ENCODE data around the gene CALML5.
"Not testable (repeated sequence)": the region's sequence is repeated elsewhere in the genome, so short reads cannot be mapped to it uniquely, and the experiment has no call there.

The CALML5 gene

DNA sequence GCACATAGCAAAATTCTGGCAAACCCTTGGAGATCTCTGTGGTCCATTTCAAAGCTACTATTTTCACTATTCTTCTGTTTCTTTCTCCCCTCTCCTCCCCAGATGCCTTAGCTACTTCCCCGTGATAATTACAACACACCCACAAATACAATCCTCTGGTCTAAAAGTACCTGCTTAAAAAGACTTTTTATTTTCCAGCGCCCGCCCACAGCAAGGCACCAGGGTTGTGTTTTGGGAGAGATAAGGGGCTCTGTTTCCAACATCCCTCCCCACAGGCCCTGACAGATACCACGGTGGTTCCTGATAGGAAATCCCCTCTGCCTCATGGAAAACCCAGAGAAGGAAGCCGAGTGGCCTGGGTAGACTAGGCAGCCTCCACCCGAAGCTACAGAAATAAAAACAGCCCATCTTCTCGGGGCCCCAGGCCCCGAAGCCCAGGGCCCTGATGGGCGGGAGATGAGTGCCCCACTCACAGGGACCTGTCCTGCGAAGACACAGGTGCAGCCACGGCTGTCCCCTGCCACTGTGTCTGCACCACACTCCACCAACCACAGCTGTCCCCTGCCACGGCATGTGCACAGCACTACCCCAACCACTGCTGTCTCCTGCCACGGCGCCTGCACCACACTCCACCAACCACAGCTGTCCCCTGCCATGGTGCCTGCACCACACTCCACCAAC lies 19.7 kb downstream of the CALML5 start:
- DNase-seq = no peak

DNA sequence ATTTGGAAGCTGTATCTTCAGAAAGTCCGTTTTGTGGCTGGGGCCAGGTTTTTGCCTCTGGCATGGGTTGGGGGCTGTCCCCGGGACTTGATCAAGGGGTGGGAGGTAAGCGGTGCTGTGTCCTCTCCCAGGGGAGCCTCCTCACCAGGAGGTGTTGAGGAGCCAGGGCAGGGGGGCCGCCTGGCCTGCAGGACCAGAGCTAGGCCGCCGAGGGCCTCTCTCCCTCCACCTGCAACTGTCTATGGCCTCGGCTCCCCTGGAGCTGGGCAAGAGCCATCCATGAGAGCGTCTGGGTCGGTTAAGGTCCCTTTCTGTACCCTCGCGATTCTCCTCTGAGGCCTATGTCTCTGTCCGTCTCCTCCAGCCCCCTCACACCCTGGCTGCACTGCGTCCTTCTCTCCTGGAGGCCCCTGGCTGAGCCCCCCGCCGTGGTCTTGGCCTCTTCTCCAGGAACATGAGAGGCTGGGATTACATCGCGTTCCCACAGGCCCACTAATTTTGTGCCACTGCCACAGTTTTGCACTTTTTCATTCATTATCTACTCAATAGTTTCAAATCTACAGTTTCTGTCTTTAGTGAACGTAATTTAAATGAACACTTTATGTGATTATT lies 20.6 kb downstream of the CALML5 start:
- no peak for DNase-seq

DNA sequence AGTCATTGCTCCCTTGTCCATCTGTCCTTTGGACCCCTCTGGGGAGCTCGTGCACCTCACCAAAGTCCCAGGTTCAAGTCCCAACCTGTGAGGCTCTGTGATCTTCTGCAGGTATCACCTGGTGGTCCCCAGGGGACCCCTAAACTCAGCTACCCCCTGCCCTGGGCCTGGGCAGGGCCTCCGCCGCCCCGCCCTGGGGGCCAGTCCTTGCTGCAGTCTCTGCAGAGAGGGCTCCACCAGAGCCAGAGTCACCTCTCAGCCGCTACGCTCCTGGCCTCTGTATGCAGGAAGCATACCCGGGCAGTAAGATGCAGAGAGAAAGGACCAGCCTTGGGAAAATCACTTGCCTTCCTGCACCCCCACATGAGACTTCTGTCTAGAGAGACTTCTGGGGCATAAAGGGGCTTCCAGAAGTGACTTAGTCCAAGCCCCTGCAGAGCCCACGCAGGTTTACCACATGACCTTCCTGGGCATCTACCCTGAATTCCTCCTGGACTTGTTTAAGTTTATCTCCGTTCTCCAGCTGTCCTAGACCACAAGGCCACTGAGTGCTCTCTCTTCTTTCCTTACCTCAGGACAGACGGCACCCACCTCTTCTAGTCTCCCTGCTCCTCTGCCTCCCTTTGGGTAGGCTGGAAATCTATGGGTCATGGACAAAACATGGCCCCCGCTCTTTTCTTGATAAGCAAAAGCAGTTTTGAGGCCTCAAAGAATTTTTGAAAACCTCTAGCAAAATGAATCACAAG lies 21.2 kb downstream of the CALML5 start:
- no peak for DNase-seq

DNA sequence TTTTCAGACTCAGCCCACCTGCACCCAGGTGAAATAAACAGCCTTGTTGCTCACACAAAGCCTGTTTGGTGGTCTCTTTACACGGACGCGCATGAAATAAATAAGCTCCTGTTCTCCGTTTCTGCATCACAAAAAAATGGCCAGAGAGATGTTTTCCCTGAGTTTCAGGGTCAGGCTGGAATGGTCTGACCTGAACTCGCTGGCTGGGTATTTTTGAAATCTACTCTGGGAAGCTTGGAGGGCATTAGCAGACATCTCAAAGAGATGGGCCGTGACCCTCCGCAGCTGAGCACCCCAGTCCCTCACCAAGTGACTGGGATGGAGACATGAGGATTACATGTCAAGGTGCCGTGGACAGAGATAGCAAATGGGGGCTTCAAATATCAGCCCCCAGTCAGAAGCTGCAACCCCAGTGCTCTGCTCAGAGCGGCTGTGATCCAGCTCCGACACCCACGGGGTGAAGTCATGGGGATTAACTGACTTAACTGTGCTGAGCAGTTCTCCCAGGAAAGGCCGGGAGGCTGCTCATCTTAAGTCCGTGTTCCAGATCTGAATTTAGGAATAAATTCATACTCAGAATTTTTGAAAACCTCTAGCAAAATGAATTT lies 22.3 kb downstream of the CALML5 start:
- DNase-seq = no peak

DNA sequence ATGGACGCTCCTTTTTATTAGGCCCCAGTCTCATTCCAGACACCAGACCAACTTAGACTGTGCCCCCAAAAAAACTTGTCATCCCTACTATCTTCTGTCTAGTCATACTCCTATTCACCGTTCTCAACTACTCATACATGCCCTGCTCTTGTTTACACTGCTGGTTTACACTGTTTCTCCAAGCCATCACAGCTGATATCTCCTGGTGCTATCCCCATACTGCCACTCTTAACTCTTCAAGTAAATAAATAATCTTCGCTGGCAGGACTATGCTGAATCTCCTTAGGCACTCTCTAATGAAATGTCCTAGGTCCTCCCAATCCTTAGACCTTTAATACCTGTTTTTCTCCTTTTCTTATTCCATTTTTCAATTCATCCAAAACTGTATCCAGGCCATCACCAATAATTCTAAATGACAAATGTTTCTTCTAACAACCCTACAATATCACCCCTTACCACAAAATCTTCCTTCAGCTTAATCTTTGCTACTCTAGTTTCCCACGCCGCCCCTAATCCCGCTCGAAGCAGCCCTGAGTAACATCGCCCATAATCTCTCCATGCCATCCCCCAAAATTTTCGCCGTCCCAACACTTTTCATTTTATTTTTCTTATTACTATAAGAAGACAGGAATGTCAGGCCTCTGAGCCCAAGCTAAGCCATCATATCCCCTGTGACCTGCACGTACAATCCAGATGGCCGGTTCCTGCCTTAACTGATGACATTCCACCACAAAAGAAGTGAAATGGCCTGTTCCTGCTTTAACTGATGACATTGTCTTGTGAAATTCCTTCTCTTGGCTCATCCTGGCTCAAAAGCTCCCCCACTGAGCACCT lies 23.2 kb downstream of the CALML5 start:
- DNase-seq = not testable (repeated sequence)

DNA sequence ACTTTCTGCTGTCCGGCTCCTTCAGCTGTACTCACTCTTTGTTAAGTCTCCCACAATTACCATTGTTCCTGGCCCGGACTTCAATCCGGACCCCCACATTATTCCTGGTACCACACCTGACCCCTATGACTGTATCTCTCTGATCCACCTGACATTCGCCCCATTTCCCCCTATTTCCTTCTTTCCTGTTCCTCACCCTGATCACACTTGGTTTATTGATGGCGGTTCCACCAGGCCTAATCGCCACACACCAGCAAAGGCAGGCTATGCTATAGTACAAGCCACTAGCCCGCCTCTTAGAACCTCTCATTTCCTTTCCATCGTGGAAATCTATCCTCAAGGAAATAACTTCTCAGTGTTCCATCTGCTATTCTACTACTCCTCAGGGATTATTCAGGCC lies 24.3 kb downstream of the CALML5 start:
- not testable (repeated sequence) for DNase-seq

DNA sequence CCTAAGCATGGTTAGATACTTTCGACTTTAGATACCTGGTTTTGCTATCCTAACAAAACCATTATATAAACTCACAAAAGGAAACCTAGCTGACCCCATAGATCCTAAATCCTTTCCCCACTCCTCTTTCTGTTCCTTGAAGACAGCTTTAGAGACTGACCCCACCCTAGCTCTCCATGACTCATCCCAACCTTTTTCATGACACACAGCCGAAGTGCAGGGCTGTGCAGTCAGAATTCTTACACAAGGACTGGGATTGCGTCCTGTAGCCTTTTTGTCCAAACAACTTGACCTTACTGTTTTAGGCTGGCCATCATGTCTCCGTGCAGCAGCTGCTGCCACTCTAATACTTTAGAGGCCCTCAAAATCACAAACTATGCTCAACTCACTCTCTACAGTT lies 24.7 kb downstream of the CALML5 start:
- not testable (repeated sequence) for DNase-seq

DNA sequence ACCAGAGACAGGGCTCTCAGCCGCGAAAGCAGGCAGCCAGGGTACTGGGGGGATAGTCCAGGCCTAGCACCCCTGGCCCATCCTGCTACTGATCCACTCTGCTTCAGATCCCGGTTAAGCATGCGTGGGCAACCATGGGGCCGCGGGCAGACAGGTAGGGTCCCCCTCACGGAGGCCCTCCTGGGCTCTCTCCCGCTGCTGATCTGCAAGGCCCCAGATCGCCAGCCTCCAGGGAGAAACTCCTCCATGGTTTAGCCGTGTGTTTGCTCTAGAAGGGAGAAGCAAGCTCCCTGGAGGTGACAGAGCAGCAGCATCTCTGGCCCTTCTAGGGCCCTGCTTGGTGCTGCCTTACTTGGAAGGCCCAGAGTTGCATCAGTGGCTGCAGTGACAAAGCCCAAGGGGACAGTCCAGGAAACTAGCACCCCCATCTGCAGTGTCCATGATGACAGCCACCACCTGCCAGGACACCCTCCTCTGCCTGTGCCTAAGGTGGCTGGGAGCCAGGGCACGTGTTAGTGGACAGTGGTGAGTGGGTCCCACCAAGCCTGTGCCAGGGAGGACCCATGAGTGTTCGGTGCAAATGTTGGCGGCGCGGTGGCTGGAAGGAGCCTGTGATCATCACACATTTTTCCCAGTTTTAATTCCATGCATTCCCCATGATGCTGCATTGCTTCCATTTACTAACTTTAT lies 29.2 kb downstream of the CALML5 start:
- no peak for DNase-seq

DNA sequence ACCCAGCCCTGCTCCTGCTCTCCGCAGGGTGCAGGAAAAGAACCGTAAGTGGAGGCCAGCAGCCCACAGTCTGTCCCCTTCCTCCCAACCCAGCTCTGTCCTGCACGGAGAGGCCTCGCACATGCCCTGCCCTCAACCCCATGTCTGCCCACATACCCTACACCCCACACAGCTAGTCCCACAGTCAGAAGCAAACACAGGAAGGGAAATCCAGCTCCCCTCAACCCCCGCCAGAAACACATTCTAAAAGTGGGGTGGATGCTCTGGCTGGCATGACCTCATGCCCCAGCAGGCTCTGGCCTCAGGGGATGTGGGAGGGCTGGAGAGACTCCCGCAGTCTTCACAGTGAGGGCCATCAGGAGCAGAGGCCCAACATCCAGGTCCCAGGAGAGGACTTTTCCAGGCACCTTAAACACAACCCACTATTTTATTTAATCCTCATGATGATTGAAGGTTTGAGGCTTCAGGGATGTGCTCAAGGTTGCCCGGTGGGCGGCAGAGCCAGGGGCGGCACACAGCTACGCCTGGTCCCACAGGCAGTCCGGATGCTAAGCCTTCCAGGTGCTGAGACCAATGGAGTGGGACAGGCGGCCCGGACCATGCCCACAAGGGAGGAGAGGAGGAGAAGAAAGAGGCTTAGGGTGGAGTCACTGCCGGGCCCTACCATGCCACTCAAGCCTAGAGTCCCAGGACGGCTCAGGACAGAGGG lies 29.9 kb downstream of the CALML5 start:
- no peak for DNase-seq

DNA sequence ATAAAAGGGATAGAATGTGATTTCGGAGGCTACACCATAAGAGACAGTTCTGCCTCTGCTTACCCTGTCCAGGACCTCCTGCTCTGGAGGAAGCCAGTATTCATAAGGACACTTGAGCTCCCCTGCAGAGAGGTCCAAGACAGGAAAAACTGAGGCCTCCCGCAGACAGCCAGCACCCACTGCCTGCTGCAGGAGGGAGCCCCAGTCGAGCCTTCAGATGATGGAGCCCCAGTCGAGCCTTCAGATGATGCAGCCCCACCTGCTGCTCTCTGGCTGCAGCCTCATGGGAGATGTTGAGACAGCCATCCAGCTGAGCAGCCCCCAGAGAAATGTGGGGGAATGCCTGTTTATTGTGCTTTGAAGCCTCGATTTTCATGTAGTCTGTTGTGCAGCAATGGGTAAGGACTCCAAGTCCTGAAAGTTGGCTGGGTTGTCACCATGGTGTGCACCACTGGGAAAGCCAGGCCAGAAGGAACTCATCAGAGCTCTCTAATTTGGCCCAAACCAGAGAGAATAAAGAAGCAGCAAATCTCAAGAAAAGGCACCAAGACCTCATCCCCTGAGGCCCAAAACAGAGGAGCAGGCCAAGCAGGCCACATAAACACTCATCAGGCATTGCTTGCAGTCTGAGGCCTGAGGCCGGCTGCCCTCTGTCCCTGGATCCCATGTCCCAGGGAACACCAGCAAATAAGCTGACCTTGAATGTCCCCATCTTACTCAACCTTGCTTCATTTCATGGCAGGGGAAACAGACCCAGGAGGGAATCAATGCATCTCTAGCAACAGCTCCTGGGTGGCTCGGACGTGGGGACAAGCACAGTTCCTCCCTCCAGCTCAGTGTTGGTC lies 30.9 kb downstream of the CALML5 start:
- DNase-seq = no peak

DNA sequence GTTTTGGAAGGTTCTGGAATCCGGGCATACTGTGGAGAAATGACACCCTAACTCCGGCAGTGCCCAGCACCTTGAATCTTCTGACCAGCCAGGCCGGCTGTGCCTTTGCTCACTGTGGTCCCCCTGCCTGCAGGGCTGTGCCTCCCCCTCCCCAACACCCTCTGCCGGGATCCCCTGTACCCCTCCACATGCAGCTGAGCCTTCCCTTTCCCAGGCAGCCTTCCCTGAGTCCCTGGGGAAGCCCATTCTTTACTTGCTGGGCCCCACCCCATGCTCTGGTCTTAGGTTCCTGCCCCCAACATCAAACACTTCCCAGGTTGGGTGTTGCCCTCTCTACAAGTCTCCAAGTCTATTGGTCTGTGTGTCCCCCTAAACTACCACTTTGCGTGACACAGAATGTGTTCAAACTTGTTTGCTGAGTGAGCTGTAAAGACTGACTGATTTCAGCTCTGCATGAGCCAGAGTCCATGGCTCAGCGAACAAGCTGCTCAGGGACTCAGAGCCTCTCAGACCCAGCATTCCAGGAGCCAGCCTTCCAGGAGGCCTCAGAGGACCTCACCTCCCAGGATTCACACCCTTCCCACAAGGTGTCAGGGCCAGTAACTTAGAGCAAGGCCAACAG lies 31.6 kb downstream of the CALML5 start:
- no peak for DNase-seq

DNA sequence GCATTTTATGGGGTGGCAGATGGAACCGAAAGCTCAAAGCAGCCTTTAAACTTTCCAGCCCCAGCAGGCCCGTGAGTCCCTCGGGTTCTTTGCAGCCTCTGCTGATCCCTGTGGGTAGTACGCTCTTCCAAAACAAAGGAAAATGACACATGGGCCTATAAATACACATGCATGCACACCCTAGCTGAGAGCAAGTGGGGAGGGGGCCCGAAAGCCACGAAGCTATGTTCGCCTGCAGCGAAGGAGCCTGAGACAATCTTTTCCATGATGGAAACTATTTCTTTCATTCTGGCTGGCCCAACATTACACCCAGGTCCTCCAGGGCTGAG lies 32.2 kb downstream of the CALML5 start:
- no peak for DNase-seq

DNA sequence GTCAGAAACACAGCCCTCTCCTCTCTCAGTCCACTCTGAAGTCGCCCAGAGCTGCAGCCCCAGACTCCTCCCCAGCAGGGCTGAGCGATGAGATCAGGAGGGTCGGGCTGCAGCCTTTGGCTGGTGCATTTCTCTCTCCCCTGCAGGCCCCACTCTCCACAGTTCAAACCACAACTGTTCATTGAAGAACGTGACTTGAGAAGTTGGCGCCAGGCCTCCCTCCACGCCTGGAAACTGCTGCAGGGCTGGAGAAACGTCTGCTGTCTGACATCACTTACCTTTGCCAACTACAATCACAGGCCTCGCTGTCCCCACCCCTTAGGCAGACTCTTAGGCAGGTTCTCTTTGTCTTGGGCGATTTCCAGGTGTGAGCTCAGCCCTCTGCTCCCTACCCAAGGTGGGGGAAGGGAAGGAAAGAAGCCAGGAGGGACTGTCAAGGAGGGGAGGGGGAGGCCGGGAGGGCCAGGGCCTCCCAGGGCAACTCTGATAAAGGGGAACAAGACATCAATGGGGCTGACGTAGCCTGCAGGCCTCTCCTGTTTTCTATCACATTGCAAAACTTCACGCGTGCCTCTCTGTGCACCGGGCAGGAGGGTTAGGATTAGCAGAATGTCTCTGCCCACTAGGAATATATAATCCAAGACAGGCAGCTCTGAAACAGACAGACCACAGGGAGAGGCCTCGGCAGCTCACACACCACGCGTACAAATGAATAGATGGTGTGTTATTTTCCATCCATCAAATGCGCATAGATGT lies 32.7 kb downstream of the CALML5 start:
- DNase-seq = no peak

DNA sequence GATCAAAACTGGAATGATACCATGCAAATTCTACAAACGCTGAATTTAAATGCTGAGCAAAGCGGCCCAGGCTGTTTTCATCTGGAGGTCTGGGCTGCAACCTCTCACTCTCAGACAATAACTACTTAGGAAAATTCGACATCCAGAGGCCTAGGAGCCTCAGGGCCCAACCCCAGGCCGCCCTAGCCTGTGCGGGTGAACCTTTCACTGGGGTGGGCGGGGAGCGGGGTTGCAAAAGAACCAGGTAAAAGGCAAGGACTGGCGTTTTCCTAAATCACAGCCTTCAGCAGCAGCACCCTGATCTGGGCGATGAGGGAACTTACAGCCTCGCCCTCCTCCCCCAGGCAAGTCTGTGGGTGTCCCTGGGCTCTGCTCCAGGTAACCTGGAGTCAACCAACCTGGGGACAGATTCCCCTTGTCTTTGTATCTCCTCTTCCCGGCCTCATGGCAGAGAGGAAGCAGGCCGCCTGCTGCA lies 33.4 kb downstream of the CALML5 start:
- no peak for DNase-seq

DNA sequence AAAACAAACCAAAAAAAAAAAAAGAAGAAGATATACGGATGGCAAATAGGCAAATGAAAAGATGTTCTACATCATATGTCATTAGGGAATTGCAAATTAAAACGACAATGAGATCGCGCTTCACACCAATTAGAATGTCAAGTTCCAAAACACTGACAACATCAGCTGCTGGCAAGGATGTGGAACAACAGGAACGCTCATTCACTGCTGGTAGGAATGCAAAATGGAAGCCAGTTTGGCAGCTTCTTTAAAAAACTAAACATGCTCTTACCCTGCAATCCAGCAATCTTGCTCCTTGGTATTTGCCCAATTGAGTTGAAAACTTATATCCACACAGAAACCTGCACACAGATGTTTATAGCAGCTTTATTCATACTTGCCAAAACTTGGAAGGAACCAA lies 34.8 kb downstream of the CALML5 start:
- DNase-seq = no peak

DNA sequence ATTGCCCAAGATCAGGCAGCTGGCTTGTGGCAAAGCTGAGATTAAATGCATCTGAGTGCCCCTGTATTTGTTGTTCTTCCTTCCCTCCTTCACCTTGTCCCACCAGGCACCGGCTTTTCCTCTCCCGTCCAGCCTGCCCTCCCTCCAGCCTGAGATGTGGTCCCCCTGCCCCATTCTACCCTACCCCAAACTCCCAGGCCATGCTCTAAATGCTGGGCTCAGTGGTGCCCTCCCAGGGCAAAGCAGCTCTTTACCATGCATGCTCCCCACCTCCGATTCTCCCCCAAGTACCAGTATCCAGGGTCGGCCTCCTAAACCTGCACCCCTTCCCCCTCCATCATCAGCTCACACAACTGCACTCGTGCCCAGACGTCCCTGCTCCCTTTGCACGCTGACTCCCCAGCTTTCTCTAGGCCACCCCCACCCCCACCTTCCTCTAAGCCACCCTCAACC lies 36.5 kb downstream of the CALML5 start:
- no peak for DNase-seq

DNA sequence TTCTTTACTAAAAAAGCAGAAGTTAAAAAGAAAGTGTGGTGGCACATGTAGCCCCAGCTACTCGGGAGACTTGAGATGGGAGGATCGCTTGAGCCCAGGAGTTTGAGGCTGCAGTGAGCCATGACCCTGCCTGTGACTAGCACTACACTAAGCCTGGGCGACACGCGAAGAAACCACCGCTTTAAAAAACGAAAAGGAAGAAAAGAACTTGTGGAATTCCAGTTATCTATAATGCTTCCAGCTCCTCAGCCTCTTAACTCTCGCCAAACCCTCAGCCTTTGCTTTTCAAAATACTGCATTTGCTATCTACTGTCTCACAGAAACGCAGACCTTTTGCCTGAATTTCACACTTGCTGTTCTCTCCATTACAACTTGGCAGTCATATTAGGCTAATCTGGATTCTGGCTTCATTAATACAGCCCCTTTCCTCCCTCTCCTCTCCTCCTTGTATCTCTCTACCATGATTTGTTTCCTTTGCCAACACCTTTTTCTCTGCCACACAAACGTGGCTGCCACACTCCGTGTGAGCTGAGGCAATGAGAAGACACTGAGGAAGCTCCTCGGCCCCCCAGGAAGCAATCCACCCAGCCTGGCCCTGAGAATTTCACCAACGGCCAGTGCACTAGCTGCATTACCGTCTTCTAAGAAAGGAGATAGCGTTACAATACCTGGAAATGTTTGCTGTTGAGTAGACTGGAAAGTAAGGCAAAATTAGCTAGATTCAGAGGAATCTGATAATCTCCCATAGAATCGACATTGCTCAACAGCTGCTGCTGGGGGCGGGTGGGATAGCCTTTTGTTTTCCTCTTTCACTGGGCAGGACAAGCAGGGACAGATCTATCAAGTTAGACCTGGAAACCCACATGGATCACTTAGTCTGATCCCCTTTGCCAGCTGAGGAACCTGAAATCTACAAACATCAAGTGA lies 37.2 kb downstream of the CALML5 start:
- no peak for DNase-seq

DNA sequence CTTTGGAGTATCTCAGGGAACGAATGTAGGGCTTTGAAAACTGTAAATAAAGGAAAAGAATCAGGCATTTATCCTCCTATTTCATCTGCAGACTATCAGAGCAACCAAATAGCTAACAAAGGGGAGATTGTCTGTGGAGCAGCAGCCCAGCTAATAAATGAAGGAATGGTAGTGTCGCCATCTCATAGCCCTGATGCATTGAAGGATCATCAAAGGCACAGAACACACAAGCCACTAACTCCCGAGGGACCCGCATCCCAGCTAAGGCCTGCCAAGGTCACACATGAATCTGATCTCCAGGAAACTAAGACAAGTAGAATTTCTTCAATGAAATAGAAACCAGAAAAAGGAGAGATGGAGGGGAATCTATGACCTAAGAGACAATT lies 38.2 kb downstream of the CALML5 start:
- DNase-seq = no peak
